OCI-LY1 (cell line): ENCODE results near the gene FAM83G.

Experiments used
- CTCF ChIP-seq: fragments of 200-600 bp; sonication (generic), shearing (Covaris generic); IDR thresholded peaks from 2 replicates; pipeline ENCODE4 v1.5.1; 2017; ENCODE audit warnings: mild to moderate bottlenecking, antibody characterized with exemption, low read length, moderate library complexity, mixed read lengths
- EZH2 ChIP-seq: fragments of 200-600 bp; sonication (generic), shearing (Covaris generic); IDR thresholded peaks from 2 replicates; pipeline ENCODE4 v1.8.0; 2017; ENCODE audit warnings: borderline replicate concordance, mixed run types, mild to moderate bottlenecking, antibody characterized with exemption, low read length, moderate library complexity, mixed read lengths

GRCh38 chr17:19005137-19005773 lies 691 bp upstream of the FAM83G start:
- no peak for TF ChIP-seq CTCF
- TF ChIP-seq EZH2, result no peak
